ENCODE measurements around the gene ZNF613. TPM values are rescaled to one million over a fixed set of nuclear protein-coding genes. Genes with fewer than 3 reads are reported as not detected.

Gene ZNF613
- 7.2 and 9.3 TPM in 2 replicates for total RNA-seq (2022)
- percentile 71 among the genes with signal in this experiment for Bru-seq, nascent RNA
- percentile 61 among the genes with signal in this experiment for BruChase-seq, experiment 1, labeled RNA remaining after a 6-hour chase
- percentile 55 among the genes with signal in this experiment for BruChase-seq, experiment 2, labeled RNA remaining after a 2-hour chase
- long read RNA-seq, partial matches to known transcripts = 0 of 6 reads
- long read RNA-seq, other reads (novel, unspliced or antisense) = 3 of 6 reads

- no TSS peak for BruUV-seq (replicated peaks)
- CTCF ChIA-PET = no interaction called here
- no peak for TF ChIP-seq CTCF (IDR thresholded peaks at IDR 0.05; ENCODE audit: unreplicated experiment)
Observed at GRCh38 chr19:51926784-51927741, at the start of gene ZNF613. TSS of gene ZNF613 (plus strand) at chr19:51927472. CDS start at chr19:51936221, 8,749 bp downstream.

GRCh38 chr19:51882518-51882917 lies 44.8 kb upstream of the ZNF613 start:
- peaks cover 28% of the 10 kb centered on the region for H3K9me3 Mint-ChIP-seq (ENCODE audit: low read depth, unreplicated experiment)
- intact Hi-C loops (cut with micrococcal nuclease; ENCODE audit: unreplicated experiment) = no loop called here
- CTCF ChIA-PET = no interaction called here
- H3K4me3 Mint-ChIP-seq (ENCODE audit: low read depth, unreplicated experiment) = no peak overlapping the region
- H3K27me3 Mint-ChIP-seq (ENCODE audit: unreplicated experiment) = no peaks in the 10 kb centered on the region
- H3K4me1 Mint-ChIP-seq (ENCODE audit: low read depth, unreplicated experiment) = peaks cover 9% of the 10 kb centered on the region
- DNase-seq = no peak
- no peak overlapping the region for H3K27ac Mint-ChIP-seq (ENCODE audit: unreplicated experiment)
- no TSS peak for BruUV-seq (replicated peaks)
- TF ChIP-seq CTCF (IDR thresholded peaks at IDR 0.05; ENCODE audit: unreplicated experiment) = no peak
- H3K36me3 Mint-ChIP-seq (ENCODE audit: insufficient read depth, unreplicated experiment) = peaks cover 17% of the 10 kb centered on the region

More at GRCh38 chr19:51926784-51927741, at the start of gene ZNF613:
- peaks cover 18% of the 10 kb centered on the region for H3K4me1 Mint-ChIP-seq (ENCODE audit: low read depth, unreplicated experiment)
- H3K27me3 Mint-ChIP-seq (ENCODE audit: unreplicated experiment) = no peaks in the 10 kb centered on the region
- H3K4me3 Mint-ChIP-seq (ENCODE audit: low read depth, unreplicated experiment) = peak within 1 kb of the TSS; percentile 79
- DNase-seq = peak; percentile 89
- peak within 1 kb of the TSS; percentile 72 for H3K27ac Mint-ChIP-seq (ENCODE audit: unreplicated experiment)
- H3K36me3 Mint-ChIP-seq (ENCODE audit: insufficient read depth, unreplicated experiment) = peaks cover 32% of the 10 kb centered on the region
- H3K9me3 Mint-ChIP-seq (ENCODE audit: low read depth, unreplicated experiment) = peaks cover 28% of the 10 kb centered on the region
- intact Hi-C loops (cut with micrococcal nuclease; ENCODE audit: unreplicated experiment) = loop anchor here (2.0 kb wide), 1 partner anchor 22 kb away; the partner anchor contains the start of gene ZNF649

- DNase-seq = no peak
- no TSS peak for BruUV-seq (replicated peaks)
- Mint-ChIP-seq H3K9me3 (ENCODE audit: low read depth, unreplicated experiment) (peaks cover 33% of the 10 kb centered on the region), H3K36me3 (ENCODE audit: insufficient read depth, unreplicated experiment) (peaks cover 32% of the 10 kb centered on the region), H3K4me1 (ENCODE audit: low read depth, unreplicated experiment) (peaks cover 16% of the 10 kb centered on the region), H3K4me3 (ENCODE audit: low read depth, unreplicated experiment) (no peak overlapping the region), H3K27ac (ENCODE audit: unreplicated experiment) (no peak overlapping the region), H3K27me3 (ENCODE audit: unreplicated experiment) (no peaks in the 10 kb centered on the region)
- CTCF ChIA-PET = no interaction called here
- TF ChIP-seq CTCF (IDR thresholded peaks at IDR 0.05; ENCODE audit: unreplicated experiment) = no peak
- intact Hi-C loops (cut with micrococcal nuclease; ENCODE audit: unreplicated experiment) = no loop called here
Observed at GRCh38 chr19:51884713-51885112, 42.6 kb upstream of the ZNF613 start.

- H3K4me1 Mint-ChIP-seq (ENCODE audit: low read depth, unreplicated experiment) = peaks cover 16% of the 10 kb centered on the region
- CTCF ChIA-PET = no interaction called here
- peak within 1 kb of the TSS; percentile 84 for H3K27ac Mint-ChIP-seq (ENCODE audit: unreplicated experiment)
- TF ChIP-seq CTCF (IDR thresholded peaks at IDR 0.05; ENCODE audit: unreplicated experiment) = no peak
- DNase-seq = peak; percentile 95
- BruUV-seq (replicated peaks) = TSS peak; percentile 42
- H3K27me3 Mint-ChIP-seq (ENCODE audit: unreplicated experiment) = no peaks in the 10 kb centered on the region
- H3K4me3 Mint-ChIP-seq (ENCODE audit: low read depth, unreplicated experiment) = peak within 1 kb of the TSS; percentile 92
- intact Hi-C loops (cut with micrococcal nuclease; ENCODE audit: unreplicated experiment) = loop anchor here (2.0 kb wide), 1 partner anchor 17 kb away; the partner anchor contains the start of gene ZNF649
- H3K9me3 Mint-ChIP-seq (ENCODE audit: low read depth, unreplicated experiment) = peaks cover 33% of the 10 kb centered on the region
- H3K36me3 Mint-ChIP-seq (ENCODE audit: insufficient read depth, unreplicated experiment) = peaks cover 45% of the 10 kb centered on the region
Observed at GRCh38 chr19:51887522-51888498, 39.5 kb upstream of the ZNF613 start, which contains the start of gene ZNF577. TSS of gene ZNF577 (minus strand) at chr19:51887951. CDS start at chr19:51880382, 7,569 bp downstream.
